Forelimb muscle (tissue), 1 donor: ENCODE data around the gene EFNA3. TPM values are rescaled to one million over a fixed set of nuclear protein-coding genes. Genes with fewer than 3 reads are reported as not detected.

Experiments
- DNase-seq: peaks from one replicate; pipeline ENCODE4 v3.0.0-alpha.2; 2013; ENCODE audit warnings: low read depth
- polyA plus RNA-seq: library from polyadenylated mRNA; unstranded; fragments of 120-200 nt; gene quantifications from one replicate; pipeline ENCODE4 v1.2.1, GENCODE V29; 2013; ENCODE audit not compliant: insufficient read length

The EFNA3 gene, protein sequence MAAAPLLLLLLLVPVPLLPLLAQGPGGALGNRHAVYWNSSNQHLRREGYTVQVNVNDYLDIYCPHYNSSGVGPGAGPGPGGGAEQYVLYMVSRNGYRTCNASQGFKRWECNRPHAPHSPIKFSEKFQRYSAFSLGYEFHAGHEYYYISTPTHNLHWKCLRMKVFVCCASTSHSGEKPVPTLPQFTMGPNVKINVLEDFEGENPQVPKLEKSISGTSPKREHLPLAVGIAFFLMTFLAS
- 2.1 TPM for polyA plus RNA-seq

DNA sequence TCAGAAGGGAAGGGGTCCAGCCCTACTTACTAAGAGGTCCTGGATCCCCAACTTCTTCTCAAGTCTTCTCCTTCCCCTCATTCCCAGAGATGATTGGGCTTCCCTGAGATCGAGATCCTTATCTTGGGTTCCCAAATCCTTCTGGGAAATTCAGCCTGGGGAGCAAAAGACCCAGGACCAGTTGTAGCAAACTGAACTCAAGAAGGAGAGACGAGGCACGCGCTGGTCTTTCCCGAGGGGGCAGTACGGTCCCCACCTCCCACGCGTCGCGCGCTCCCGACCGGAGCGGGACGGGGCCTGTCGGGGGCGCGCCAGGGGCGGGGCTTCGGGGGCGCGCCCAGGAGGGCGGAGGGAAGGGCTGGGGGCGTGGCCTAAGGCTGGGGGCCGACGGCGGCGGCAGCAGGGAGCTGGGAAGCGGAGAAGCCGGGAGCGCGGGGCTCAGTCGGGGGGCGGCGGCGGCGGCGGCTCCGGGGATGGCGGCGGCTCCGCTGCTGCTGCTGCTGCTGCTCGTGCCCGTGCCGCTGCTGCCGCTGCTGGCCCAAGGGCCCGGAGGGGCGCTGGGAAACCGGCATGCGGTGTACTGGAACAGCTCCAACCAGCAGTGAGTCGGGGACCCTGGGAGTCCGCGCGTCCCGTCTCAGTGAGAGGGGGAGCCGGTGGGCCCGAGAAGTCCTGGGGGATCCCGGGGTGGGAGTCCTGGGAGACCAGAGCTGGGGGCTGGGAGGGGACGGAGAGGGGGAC is at the start of gene EFNA3:
TSS of gene EFNA3 (plus strand) at position 369 of the 741 bp plus-strand sequence. CDS start at position 474, 105 bp downstream.
- DNase-seq: no peak

DNA sequence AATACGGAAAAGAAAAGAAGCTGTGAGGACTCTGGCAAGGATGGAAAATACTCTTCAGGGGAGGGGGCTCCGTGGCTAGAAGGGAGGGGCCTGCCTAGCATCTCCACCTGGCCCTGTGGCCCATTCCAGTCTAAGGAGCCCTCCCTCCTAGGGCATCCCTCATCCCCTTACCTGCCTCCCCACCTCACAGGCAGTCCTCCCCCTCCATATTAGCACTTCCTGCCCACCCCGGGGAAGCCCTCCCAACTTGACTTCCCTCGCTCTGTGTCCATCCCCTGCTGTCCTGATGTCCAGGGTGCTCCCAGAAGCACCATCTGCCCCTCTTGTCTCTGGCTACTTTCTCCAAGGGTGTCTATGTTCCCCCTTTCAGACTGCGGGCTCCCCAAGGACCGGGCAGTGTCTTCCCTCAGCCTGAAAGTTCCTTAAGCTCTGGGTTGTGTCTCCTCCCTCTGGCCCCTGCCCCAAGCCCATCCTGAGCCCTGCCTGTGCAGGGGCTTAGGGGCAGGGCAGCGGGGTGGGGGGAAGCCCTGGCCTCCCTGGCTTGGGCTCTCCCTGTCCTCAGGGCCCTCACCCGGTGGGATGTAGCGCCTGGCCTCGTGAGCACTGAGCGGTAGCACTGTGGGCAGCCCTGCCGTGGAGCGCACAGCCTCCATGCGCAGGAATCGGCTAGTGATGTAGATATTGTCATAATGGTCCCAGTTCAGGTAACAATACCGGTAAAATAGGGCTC is 49.0 kb upstream of the EFNA3 start:
- DNase-seq: no peak

DNA sequence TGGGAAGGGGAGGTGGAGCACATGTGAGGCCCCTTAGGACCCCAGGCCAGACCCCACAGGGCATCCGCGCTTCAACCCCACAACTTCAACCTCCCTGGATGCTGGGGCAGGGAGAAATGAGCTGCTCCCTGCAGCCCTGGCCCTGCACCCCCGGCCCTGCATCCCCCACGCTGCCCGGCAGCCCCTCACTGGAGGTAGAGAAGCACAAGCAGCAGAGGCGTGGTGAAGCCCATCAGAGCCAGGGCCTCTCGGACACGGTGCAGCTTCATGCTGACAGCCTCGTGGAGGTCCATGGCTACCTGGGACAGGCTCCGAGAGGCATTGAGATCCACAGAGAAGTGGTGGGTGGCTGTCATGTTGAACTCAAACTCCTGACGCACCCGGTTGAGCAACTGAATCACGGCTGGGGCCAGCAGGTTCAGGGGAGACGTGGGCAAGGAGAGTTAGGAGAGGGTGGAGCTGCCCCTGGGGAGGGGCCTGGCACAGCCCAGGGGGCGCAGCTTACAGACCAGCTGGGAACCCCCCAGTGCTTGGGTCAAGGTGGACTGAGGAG is 48.3 kb upstream of the EFNA3 start:
- no peak for DNase-seq

DNA sequence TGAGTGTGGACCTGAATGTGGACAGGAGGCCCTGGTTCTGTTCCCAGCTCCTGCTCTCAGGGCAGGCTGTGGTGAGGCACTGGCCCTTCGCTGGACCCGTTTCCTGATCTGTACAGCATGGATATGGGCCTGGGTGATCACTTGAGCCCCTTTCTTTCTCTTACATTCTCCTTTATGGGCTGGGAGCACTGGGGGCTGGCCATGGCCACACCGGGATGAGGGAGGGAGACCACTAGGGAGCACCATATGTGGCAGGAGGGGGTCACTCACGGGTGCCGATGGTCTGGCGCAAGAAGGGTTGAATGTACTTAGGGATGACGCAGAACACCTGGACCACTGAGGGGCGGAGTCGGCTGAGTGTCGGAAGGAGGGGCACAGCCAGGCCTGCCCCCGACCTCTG is 47.7 kb upstream of the EFNA3 start:
- DNase-seq: no peak

DNA sequence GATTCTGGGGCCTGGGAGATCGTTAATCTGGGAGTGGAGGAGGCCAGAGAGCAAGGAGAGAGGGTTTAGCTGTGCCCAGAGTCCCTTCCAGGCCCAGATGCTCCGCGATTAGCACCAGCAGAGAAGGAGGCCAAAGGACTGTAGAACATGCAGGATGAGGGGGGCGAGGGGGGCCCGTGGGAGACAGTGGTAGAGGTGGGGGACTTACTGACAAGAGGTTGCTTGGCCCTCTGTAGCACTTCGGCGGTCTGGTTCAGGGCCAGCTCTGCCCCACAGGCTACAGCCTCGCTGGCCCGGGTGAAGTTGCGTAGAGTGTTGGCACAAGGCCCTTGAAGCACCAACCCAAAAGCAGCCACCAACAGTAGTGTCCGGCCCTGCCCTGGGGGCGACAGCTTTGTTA is 45.8 kb upstream of the EFNA3 start:
- no peak for DNase-seq

DNA sequence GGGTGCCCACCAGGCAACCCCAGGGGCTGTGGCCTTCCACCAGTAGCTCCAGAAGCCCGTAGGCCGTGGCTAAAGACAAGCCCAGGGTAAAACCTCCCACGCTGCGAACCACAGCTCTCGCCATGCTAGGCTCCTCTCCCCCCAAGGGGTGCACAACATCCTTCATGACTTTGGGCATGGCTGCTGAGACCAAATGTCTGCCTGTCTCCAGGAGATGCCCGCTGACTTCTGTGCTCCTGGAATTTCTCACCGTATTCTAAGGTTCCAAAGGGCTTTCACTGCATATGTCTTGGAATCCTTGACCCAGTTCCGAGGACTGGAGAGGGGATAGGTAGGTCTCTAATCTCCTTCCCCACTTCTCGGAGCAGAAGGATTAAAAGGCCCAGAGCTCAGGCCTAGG is 45.1 kb upstream of the EFNA3 start, which contains the start of the genes DCST1 and DCST2:
TSS of gene DCST1 (plus strand) at position 301 of the 400 bp plus-strand sequence. CDS start 213 bp downstream, outside the sequence.
TSS of gene DCST2 (minus strand) at position 258 of the 400 bp plus-strand sequence. CDS start at position 178, 80 bp downstream.
- DNase-seq: no peak

DNA sequence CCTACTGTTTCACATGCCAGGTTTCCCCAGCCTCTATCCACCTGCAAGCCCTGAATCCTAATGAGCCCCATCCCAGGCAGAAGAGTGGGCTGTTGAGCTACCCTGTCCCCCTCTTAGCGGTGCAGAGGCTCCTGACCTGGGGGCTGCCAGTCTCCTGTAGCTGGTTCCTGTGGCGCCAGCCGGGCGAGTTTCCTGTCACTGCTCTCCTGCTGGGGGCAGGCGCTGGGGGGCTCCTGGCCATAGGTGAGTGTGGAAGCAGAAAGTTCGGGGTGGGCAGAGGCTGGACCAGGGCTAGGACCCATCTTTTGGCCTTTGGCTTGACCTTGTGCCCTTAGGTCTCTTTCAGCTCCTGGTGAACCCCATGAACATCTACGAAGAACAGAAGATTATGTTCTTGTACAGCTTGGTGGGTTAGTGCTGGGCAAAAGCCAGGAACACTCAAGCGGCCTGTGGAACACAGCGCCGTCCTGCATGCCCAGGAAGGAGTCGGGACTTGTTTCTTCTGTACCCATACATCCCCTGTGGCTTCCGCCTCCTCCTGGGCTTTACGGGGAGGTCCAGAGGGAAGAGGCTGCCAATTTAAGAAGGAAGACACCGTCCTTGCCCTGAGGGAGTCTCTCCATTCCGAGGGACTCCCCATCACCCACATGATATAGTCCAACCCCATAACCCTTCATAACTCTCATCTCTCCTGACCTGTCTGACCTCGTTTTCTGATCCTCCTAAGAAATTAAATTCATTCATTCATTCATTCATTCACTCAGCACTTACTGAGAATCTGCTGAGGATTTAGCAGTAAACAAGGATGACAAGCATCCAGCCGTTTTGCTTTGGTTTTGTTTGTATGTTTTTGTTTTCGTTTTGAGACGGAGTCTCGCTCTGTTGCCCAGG is 44.1 kb upstream of the EFNA3 start:
- no peak for DNase-seq

DNA sequence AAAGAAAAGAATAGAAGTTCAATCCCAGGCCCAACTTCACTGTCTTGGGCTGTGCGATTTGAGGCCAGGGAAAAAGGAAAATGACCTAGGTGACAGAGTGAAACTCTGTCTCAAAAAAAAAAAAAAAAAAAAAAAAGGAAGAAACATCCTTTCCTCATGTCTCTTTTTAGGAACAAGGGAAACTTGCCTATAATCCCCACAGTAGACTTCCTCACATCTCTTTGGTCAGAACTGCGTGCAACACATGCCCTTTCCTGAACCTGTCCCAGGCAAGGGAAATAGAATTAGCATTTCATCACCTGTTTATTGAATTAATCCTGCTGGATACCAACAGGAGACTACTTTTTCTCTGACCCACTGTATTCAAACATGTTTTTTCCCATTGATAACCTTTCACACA is 42.7 kb upstream of the EFNA3 start:
- DNase-seq: no peak

DNA sequence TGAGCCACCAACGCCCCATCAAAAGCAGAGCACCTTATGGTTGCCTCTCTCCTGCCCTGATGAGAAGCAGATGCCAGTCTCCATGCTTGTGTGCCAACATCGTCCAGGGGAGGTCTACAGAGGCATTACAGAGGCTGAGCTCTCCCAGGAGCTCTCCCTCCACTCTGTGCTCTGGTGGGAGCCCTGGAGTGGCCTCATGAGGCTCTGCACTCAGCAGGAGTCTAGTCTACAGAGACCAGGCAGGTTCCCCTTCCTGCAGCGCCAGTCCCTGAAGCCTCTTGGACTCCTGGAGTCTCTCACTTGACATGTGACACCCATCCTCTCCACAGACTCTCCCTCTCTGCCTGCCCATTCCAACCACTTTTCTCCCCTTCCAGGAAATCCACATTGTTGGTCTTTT is 41.6 kb upstream of the EFNA3 start:
- DNase-seq: no peak

DNA sequence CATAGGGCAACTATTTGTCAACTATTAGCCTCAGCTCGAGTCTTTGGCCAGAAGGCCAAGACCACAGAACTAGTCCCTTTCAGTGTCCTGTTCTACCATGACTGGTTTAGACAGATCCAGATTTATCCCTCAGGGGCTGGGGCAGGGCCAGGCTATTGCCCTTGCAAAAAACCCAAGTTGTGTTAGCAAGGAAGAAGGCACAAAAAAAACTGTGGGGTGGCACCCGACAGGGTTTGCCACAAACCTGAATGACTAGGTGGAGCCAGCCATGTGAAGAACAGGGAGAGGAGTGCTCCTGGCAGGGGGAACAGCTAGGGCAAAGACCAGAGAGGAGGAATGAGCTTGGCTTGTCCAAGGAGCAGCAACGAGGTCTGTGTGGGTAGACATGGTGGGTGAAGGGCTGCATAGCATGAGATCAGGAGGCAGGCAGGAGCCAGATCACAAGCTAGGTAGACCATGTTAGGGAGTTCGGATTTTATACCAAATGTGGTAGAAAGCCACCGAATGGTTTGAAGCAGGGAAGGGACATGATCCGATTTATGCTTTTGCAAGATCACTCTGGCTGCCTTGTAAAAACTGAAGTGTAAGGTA is 40.7 kb upstream of the EFNA3 start:
- DNase-seq: no peak

DNA sequence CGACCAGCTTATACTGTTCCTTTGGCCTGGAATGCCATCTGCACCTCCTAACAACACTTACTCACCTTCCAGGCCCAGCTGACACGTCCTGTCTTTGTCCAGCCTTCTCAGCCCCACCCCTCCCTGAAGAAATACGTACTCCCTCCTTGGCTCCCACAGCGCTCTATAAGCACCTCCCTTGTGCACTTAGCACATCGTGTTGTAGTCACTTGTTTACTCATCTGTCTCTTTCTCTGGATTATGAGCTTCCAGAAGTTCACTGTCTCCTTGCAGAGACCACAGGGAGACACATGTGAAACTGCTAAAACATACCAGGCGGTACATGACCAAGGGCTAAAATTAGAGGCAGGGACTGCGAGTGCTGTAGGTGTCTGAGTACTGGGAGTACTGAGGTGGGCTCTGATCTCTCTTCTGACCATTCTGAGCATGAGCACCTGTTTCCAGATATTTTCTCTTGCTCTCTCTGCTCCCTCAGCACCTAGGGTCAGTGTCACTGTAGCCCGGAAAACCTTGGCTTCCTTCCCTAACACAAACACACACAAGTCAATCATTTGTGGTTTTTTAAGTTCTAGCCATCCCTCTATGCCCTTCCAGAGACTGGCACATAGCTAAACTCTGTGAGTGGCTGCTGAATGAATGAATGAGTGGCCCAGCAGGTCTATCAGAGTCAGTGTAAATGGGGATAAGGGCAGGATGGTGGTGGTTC is 39.9 kb upstream of the EFNA3 start:
- no peak for DNase-seq

DNA sequence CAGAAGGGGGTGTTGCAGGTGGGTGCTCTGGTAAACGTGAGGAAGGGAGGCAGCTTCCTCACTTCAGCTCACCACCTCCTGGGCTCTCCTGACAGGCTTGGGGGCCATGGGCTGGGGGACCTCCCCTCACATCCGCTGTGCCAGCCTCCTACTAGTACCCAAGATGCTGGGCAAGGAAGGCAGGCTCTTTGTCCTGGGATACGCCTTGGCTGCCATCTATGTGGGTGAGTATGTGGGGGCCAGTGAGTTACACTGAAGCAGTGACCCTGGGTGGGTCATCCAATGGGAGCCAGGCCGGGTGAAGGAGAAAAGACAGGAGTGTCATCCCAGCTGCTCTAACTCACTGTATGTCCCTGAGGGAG is 39.3 kb upstream of the EFNA3 start:
- no peak for DNase-seq

DNA sequence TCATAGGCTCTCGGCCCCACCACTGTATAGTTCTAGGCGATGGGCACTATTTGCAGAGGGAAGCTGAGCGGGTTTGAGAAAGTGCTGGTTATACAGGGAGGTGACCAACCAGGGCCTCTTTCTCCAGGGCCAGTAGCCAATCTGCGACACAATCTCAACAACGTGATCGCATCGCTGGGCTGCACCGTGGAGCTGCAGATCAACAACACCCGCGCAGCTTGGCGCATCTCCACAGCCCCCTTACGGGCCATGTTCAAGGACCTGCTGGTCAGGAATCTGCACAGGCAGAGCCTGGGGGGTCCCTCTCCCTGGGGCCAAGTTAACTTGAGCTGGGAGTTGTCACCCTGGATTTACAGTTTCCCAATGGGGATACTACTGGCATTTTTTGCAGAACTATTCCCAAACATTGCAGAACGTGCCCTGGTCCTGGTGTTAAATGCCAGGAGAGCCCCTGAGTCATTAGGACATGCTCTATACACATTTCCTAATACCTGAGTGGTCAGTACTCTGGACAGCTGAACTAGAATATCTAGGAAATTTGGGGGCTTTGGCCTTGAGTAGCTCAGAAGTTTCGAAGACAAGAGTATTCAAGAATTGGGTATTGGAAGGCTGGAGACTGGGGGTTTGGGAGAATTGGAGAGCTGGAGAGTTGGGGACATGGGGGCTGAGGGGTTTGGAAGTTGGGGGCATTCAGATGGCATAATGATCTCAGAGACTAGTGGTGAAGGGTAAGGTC is 38.1 kb upstream of the EFNA3 start:
- no peak for DNase-seq

DNA sequence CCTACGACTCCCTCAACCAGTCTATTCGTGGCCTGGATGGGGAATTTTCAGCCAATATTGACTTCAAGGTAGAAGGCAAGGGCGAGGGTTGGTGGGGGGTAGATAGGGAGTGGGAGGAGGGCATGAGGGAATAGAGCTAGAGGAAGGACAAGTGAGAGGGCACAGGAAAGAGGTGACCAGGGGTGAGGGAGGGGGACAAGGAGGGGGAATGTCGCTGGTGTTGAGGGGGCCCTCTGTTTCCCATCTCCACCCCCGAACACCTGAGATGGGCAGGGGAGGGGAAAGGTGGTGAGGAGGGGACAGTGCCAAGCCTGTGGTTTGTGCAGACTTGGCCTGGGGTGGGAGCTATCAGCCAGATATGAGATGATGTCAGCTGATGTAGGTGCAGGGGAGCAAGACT is 35.8 kb upstream of the EFNA3 start:
- no peak for DNase-seq

DNA sequence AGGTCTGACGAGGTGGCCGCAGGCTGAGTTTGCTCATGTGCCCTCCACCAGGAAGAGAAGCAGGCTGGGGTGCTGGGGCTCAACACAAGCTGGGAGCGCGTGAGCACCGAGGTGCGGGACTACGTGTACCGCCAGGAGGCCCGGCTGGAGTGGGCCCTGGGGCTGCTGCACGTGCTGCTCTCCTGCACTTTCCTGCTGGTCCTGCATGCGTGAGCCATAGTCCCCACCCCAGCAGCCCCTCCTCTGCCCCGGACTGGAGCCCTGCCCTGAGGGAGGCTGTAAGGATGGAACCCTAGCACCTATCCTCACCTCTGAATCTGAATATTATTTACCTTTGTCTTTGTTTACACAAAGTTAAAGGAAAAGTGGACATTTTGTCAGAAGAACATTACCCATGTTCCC is 35.3 kb upstream of the EFNA3 start:
- DNase-seq: no peak

DNA sequence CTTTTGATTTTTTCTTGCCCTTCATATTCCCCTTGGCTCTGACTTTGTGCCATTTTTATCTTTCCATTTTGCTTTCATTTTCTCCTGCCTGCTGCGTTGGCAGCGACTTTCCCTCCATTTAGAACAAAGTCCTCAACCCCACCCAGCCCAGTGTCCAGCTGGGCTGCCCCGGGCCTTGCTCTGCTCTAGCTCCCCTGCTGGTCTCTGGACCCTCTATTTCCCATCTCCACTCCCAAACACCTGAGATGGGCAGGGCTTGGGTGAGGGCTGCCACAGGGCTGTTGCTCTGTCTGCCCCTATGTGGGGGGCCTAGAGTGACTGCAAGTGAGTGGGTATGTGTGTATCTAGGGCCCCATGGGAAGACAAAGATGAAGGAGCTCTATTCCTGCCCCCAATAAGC is 34.8 kb upstream of the EFNA3 start:
- no peak for DNase-seq

DNA sequence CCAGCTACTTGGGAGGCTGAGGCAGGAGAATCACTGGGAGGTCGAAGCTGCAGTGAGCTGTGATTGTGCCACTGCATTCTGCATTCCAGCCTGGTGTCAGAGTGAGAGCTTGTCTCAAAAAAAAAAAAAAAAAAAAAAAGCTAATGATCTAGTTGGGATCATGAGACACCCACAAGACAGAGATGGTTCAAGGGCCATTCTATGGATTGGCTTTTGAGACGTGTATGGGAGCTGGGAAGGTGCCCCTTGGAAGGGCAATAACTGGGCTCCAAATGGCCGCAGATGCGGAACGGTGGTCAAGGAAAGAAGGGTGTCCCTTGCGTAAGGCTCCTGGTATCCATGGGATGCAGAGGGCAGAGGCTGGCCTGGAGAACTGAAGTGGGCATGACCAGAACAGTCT is 34.3 kb upstream of the EFNA3 start:
- DNase-seq: no peak

DNA sequence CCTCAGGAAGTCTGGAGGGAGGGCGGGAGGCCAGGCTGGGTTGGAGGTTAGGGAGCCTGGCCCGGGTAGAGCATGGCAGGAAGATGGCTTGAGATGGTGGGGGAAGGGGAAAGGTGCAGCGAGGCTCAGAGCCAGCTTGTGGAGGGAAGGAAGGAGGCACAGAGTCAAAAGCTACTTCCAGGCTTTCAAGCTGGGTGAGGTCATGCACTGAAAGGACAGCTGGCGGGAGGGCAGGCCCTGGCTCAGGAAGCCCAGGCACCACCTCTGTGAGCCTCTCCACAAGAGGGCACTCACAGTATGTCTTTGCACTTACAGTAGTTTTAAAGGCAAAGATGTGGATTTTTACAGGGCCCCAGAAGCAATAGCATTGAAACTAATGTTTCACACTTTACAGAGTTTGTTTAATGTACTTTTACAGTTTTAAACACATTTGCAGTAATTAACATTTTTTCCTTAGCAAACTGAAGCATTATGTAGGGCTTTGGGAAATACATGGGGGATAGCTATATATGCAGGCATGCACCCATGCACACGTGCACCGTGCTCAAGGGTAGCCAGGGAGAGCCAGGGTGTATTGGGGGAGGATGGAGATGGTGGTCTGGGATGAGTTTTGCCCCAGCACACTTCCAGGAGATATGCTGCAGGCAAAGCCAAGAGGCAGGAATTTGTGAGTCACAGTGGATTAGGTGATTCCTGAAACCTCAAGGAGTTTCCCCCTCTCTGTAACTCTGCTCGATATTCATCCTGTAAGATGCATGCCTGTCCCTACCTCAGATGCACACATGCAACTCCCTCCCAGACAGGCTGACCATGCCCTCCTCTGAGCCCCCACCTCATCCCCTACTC is 33.6 kb upstream of the EFNA3 start:
- no peak for DNase-seq
